AG09319 (cell line): ENCODE data around the gene RBM47.
A peak's percentile ranks its signal among the peaks of the same experiment; 100 is the strongest.

Experiments
- DNase-seq: peaks from one replicate; pipeline ENCODE4 v3.0.0-alpha.2; 2010; ENCODE audit warnings: low read depth; ENCODE audit errors: extremely low read depth
- TF ChIP-seq, protein P1 (sequence below): IDR thresholded peaks from 2 replicates; pipeline ENCODE4 v1.5.1; 2011; ENCODE audit warnings: low read depth, mild to moderate bottlenecking, inconsistent platforms, low read length, moderate library complexity

Gene RBM47

DNA sequence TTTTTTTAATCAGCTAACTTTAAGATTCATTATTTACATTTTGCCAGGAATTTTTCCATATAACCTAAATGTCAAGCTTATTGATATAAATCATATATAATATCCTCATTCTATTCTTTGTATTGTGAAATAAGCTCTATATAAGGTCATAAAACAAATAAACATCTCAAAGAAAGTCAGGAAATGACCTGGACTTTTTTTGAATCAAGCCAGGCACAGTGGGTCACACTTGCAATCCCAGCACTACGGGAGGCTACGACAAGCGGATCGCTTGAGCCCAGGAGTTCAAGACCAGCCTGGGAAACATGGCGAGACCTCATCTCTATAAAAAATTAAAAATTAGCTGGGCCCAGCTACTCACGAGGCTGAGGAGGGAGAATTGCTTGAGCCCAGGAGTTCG is 88.9 kb downstream of the RBM47 start:
- TF ChIP-seq, protein P1, sequence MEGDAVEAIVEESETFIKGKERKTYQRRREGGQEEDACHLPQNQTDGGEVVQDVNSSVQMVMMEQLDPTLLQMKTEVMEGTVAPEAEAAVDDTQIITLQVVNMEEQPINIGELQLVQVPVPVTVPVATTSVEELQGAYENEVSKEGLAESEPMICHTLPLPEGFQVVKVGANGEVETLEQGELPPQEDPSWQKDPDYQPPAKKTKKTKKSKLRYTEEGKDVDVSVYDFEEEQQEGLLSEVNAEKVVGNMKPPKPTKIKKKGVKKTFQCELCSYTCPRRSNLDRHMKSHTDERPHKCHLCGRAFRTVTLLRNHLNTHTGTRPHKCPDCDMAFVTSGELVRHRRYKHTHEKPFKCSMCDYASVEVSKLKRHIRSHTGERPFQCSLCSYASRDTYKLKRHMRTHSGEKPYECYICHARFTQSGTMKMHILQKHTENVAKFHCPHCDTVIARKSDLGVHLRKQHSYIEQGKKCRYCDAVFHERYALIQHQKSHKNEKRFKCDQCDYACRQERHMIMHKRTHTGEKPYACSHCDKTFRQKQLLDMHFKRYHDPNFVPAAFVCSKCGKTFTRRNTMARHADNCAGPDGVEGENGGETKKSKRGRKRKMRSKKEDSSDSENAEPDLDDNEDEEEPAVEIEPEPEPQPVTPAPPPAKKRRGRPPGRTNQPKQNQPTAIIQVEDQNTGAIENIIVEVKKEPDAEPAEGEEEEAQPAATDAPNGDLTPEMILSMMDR = no peak
- no peak for DNase-seq

DNA sequence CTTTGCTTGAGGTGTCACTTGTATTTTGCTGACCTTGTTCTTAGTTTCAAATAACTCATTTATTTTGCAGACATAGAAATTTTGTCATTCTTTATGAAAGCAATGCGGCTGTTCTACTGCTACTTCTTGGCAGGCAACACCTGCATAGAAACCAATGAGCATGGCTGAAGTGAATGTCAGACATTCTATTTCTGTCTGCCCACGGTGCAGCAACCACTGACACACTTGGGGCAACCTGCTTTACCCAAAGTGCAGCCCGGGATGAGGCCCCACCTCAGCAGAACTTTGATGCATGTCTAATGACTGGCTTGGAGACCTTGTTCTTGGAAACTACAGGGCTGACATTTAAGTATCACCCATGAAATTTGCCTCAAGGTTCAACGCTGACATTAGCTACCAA is 93.6 kb downstream of the RBM47 start:
- no peak for DNase-seq

DNA sequence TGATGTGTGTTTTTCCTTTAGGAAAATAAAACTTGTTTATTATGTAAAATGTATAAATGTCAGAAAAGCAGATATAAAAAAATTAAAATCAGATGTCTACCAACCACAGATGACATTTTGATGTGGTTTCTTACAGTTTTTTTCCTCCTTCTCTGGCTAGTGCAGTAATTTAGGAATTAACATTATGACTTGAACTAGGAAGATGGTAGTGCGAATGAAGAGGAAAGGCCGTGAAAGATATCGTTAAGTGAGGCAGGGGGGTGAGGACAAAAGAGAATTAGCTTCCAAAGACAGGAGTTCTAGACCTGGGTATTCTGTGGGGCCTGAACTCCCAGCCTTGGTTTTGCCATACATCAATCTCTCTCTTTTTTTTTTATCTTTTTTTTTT is 98.0 kb downstream of the RBM47 start:
- no peak for DNase-seq
- TF ChIP-seq, protein P1 = no peak

More for the DNA sequence above, 93.6 kb downstream of the RBM47 start:
- TF ChIP-seq, protein P1 = no peak

DNA sequence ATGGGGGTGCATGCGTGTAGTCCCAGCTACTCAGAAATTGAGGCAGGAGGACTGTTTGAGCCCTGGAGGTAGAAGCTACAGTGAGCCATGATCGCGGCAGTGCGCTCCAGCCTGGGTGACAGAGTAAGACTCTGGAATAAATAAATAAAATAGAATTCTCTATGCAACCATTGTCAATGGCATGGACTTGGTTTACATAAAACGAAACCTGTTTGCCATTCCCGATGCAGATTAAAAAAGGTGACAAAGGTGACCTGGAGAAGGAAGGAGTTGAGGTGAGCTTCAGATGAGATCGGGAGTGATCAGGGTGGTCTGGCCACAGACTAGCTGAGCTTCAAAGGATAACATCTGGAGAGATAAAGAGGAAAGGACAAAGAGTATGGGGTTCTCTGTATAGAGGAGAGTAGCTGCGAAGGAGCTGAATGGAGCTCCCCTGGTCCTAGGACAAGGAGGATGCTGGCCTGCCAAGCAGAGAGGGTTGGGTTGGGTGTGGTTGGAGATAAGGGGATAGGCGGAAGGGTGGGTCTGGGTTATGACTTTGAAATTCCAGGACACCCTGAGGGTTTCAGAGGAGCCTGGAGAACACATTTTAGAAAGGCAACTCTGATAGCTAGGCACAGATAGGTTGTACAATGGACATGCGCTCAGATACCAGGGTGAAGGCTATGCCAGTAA is 98.6 kb downstream of the RBM47 start:
- no peak for DNase-seq
- TF ChIP-seq, protein P1 = no peak

DNA sequence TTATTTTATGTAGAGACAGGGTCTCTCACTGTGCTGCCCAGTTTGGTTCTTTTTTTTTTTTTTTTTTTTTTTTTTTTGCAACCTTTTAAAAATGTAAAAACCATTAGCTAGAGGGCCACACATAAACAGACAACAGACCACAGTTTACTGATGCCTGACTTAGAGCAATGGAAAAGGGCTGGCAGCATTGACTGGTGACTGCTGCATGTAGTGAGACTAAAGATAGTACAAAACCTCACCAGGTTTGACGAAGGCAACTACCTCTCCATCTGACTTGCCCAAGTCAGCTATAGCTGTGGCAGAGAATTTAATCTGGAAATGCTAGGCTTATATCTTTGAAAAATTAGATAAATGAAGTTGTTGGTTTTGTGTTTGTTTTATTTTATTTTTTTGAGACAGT is 102.9 kb downstream of the RBM47 start:
- no peak for DNase-seq
- TF ChIP-seq, protein P1 = no peak

DNA sequence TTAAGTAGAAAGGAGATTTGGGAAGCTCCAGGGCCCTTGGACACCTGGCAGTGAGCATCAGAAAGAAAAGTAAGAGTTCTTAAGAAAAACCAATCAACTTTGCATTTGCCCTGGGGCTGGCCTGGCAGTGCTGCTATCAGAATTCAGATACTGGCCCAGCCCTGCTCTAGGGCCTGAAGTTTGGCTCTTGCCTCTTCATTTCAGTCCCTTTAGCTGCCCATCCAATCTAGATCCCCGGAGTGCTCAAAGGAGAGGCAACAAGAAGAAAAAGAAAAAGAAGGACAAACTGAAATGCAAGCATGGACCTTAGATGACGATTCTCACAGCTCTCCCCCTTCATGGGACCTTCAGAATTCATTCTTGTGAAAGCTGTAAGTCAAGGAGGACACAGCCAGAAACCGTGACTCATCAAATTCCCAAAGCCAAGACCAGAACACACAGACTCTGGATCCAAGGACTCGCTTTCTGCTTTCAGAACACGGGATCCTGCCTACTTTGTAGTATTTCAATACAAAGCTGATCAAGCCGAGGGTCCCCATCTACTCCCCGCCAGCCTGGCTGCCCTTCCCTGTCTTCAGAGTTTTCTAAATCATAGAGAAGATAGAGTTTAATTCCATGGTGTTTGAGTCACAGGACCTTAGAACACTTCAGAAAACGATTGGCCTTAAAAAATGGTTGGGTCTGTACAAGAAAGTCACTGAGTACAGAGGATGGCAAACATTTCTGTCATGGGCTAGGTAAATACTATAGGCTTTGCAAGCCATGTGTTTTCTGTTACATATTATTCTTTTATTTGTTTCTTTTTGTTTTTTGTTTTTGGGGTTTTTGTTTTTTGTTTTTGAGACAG is 103.7 kb downstream of the RBM47 start:
- TF ChIP-seq, protein P1 = no peak
- DNase-seq = peak; percentile 75

DNA sequence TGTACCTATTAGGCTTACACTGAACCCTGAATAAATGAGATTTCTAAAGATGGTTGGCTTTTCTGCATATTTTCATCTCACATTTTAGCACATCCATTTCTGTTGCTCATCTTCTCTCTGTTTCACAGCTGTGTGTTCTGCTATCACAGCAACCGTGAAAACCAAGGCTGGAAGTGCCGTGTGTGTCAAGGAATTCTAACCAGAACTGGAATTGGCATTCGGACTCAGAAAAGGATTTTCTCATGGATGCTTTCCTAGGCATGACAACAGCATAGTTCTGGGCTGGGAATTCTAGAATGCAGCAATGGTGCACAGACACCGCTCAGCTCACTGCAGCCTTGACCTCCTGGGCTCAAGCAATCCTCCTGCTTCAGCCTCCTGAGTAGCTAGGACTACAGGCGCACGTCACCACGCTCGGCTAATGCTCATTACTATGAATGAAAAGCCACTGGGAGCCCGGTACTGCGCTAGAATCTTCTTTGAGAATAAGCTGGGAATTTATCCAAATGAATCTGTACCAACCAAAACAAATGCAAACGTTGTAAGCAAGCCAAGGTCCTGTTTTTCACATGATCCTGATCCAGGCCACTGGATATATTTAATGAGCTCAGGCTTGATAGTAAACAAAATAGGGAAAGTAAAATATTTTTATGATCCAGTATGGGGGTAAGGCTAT is 105.2 kb downstream of the RBM47 start:
- TF ChIP-seq, protein P1 = no peak
- DNase-seq = no peak
